ENCODE measurements around the gene MST1R. TPM values are rescaled to one million over a fixed set of nuclear protein-coding genes. Genes with fewer than 3 reads are reported as not detected.

Gene MST1R
- total and polyA plus RNA-seq, 2 of the 4 experiments (the other 2 are of a cell fraction) = under 0.01 to 0.14 TPM

- DNase-seq (no peak), ATAC-seq (ENCODE audit: low read depth) (no peak; the same call in 1 of the 2 replicates)
- Histone ChIP-seq H2BK15ac (ENCODE audit: low read depth, low read length) (no peak overlapping the region), H4K20me1 (ENCODE audit: insufficient read depth, low read length) (peaks cover 4% of the 10 kb centered on the region; the same call in 1 of the 2 replicates), H4K8ac (ENCODE audit: low read depth in 2 of 2, low read length in 2 of 2) (no peak overlapping the region), H3K27me3 (ENCODE audit: control insufficient read depth, insufficient read depth, low read length) (no peaks in the 10 kb centered on the region), H4K91ac (ENCODE audit: insufficient read depth, low read depth, low read length) (no peak overlapping the region), H3K18ac (ENCODE audit: low read depth, low read length) (no peak overlapping the region), H3K56ac (ENCODE audit: extremely low read depth, insufficient read depth, low read length) (no peak overlapping the region), H2AK5ac (ENCODE audit: low read depth, low read length) (no peak overlapping the region), H3K9ac (ENCODE audit: low read depth, low read length) (no peak overlapping the region), H3K79me1 (ENCODE audit: low read depth in 1 of 2, low read length in 2 of 2) (peaks cover 0 to 6% of the 10 kb centered on the region in 2 experiments; a peak in 2 of 4 replicates), H3K4me2 (ENCODE audit: low read depth, low read length) (no peak overlapping the region), H3K23ac (ENCODE audit: low read depth, low read length) (no peak overlapping the region), H3K36me3 (ENCODE audit: control insufficient read depth, insufficient read depth, low read length) (peaks cover 16% of the 10 kb centered on the region), H2AFZ (replicated peaks; ENCODE audit: low read length, poor library complexity) (no peak overlapping the region), H2BK20ac (ENCODE audit: low read depth, low read length) (no peak overlapping the region), H3K27ac (ENCODE audit: insufficient read depth, low read length) (no peak overlapping the region), H3K4me3 (ENCODE audit: insufficient read depth, low read depth, low read length) (no peak overlapping the region), H3K4ac (ENCODE audit: low read depth, low read length) (no peak overlapping the region), H2BK120ac (ENCODE audit: low read depth, low read length) (no peak overlapping the region), H3K9me1 (ENCODE audit: insufficient read depth, low read length) (peaks cover 7% of the 10 kb centered on the region; the same call in 1 of the 2 replicates), H2BK5ac (ENCODE audit: low read depth, low read length, poor library complexity, severe bottlenecking) (no peak overlapping the region), H3K9me3 (ENCODE audit: control insufficient read depth, insufficient read depth, low read length) (no peaks in the 10 kb centered on the region), H3K4me1 (ENCODE audit: control insufficient read depth, insufficient read depth, low read length) (no peaks in the 10 kb centered on the region), H3K14ac (replicated peaks; ENCODE audit: low read depth, low read length) (no peak overlapping the region), H4K5ac (ENCODE audit: low read depth, low read length) (no peak overlapping the region), H2AK9ac (replicated peaks; ENCODE audit: low read depth, low read length, poor library complexity) (no peak overlapping the region)
- TF ChIP-seq NFE2L2 (IDR thresholded peaks at IDR 0.05; ENCODE audit: low read depth, low read length) (no peak), FOS (IDR thresholded peaks at IDR 0.05; ENCODE audit: low read depth, low read length) (no peak), RFX5 (IDR thresholded peaks at IDR 0.05; ENCODE audit: low read depth, low read length) (no peak), MXI1 (IDR thresholded peaks at IDR 0.05; ENCODE audit: borderline replicate concordance, low read depth, low read length) (no peak), CTCF (conservative IDR thresholded peaks at IDR 0.05; ENCODE audit: low read depth, low read length) (no peak), BHLHE40 (IDR thresholded peaks at IDR 0.05; ENCODE audit: low read depth, low read length) (no peak), MAFK (IDR thresholded peaks at IDR 0.05; ENCODE audit: low read depth, low read length) (no peak), MAZ (IDR thresholded peaks at IDR 0.05; ENCODE audit: borderline replicate concordance, low read depth, low read length) (no peak), RCOR1 (IDR thresholded peaks at IDR 0.05; ENCODE audit: insufficient replicate concordance, low read length) (no peak), ELK1 (IDR thresholded peaks at IDR 0.05; ENCODE audit: borderline replicate concordance, low read depth, low read length) (no peak), POLR2A (IDR thresholded peaks at IDR 0.05; ENCODE audit: low read depth, low read length) (no peak), CEBPB (IDR thresholded peaks at IDR 0.05; ENCODE audit: low read depth, low read length) (no peak), CHD1 (IDR thresholded peaks at IDR 0.05; ENCODE audit: low read depth, low read length) (no peak), SMC3 (IDR thresholded peaks at IDR 0.05; ENCODE audit: low read depth, low read length) (no peak), USF2 (IDR thresholded peaks at IDR 0.05; ENCODE audit: low read depth, low read length) (no peak), RAD21 (IDR thresholded peaks at IDR 0.05; ENCODE audit: low read length) (no peak)
- BruUV-seq (replicated peaks) = no TSS peak
- intact Hi-C loops (cut with micrococcal nuclease) (no loop called here), in situ Hi-C loops (cut with MboI; ENCODE audit: low sequenced_read_pairs) (no loop called here), dilution Hi-C loops (cut with HindIII; ENCODE audit: low sequenced_read_pairs, unreplicated experiment) (no loop called here)
- no CpG with 5 or more reads among the region's 2 CpGs for WGBS, 2 experiments (ENCODE audit: extremely low coverage in 2 of 2, insufficient read length in 1 of 2)
- ChIA-PET POLR2A (ENCODE audit: unreplicated experiment) (no interaction called here), CTCF (interaction anchor here (0.5 kb wide), 1 partner anchor 350 kb away, joined by 3 read pairs; no protein-coding TSS in a partner anchor)
These were observed 11.2 kb upstream of the MST1R start for GRCh38 chr3:49914906-49915305.
